LoVo (cell line): Measurements from ENCODE around the gene ACBD6.
A peak's percentile ranks its signal among the peaks of the same experiment; 100 is the strongest.
"Not testable (repeated sequence)": the region's sequence is repeated elsewhere in the genome, so short reads cannot be mapped to it uniquely, and the experiment has no call there.

ENCODE experiments used
- DNase-seq: peaks from one replicate; pipeline ENCODE4 v3.0.0-alpha.2; 2016; ENCODE audit warnings: low spot score

The ACBD6 gene, protein sequence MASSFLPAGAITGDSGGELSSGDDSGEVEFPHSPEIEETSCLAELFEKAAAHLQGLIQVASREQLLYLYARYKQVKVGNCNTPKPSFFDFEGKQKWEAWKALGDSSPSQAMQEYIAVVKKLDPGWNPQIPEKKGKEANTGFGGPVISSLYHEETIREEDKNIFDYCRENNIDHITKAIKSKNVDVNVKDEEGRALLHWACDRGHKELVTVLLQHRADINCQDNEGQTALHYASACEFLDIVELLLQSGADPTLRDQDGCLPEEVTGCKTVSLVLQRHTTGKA

DNA sequence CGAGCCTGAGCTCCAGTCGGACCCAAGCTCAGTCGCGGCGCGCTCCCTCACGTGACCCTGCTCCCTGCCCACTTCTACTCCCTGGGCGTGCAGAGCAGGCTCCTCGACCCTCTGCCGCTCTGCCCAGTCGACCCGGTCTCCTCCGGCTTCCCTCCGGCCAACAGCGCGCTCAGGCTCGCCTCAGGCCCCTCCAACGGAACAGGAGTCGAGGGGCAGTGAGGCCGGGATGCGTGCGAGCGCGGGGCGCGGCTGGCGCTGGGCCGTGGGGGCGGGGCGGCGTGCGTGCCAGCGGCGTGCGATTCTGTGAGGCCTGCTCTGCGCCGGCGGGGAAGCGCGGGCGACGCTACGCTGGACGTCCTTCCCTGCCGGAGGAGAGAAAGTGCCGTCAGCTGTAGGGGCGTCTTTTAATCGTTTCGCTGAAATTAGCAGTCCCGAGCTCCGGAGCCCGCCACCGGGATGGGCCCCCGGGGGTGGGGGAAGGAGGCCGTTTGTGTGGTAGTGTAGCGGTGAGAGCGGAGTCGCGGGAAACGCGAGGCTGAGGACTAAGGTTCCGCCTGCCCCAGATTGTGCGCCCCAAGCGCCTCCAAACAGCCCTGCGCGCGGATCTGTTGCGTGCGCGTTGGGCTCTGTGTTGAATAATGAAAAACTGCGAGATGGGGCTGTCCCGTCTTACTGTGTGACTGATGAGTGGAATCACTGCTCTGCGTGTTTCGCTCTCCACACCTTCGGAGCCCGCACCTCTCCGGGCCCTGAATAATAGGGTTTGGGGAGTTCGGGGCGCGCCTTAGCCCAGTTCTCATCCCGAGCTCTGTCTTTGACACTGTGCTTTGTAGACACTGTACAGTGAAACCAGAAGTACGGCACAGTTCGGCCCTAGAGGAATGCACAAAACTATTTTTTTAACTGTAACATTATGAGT is at the start of gene ACBD6:
Gene ACBD6 (minus strand): TSS at position 217 of the 919 bp plus-strand sequence. CDS start 311 bp downstream, outside the sequence.
- DNase-seq, result peak; percentile 84

DNA sequence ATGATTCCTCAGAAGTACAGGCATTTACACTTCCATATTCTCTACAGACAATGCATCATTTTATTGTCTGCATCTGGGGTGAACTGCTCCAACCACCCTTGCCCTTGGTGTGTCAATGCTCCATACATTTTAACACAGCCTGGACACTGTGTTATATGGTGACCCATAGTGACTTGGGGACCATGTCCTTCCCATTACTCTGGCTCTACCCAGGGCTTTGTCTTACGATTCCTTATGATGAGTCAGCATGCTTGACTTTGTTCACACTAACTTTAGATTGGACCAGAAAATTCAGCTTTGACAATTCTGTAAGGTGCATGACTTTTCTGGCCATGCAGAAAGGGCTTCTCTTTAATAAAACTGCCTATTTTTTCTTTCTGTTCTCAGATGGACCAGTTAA is 49.6 kb upstream of the ACBD6 start:
- no peak for DNase-seq

DNA sequence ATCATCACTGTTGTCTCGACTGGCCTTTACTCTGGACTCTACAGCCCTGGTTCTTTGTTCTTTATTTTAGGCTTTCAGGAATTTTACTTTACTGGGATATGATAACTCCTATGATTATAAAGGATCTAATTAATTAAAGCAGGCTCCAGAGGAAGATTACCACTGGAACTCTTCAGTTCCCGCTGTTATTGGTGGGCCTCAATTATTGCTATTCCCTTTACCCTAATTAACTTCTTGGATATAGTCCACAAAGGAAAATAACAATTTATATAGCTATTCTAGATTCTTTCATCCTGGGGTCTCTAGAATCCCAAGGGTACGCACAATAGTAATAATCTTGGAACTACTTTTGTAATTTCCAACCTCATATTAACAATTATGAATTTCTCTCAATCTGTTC is 47.9 kb upstream of the ACBD6 start:
- DNase-seq, result no peak

DNA sequence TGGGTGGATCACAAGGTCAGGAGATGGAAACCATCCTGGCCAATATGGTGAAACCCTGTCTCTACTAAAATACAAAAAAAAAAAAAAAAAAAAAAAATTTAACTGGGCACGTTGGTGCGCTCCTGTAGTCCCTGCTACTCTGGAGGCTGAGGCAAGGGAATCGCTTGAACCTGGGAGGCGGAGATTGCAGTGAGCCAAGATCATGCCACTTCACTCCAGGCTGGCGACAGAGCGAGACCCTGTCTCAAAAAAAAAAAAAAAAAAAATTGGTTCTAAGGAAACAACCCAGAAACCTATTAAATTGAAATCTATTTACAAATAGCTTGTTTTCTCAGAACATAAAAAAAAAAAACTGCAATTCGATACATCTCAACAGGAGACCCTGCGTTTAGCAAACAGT is 47.4 kb upstream of the ACBD6 start:
- DNase-seq, result not testable (repeated sequence)

DNA sequence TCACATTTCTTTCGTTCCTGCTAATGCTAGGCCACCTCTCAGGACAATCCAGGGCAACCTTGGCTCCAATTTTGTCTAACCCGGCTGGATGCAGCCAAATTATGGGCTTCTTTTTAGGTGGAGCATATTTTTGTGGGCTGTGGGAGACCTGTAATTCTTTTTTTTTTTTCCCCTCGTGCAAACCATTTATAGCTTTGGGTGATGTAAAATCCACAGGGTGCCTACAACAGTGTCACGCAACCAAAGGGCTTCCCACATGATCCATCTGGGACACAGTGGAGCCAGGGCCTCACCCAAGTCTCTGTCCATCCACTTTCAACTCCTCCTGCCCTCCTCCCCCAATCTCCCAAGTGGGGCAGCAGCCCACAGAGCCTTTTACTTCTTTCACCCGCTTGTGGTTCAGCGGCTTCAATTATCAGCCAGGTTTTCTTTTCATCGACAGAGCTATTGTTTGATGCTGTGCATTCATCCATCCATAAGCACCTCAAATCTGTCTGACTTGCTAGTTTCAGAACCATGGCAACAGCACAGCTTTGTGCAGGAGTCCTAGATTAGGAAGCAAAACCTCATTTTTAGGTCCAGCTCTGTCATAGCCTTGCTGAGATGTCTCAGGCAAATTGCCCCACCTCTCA is 46.4 kb upstream of the ACBD6 start:
- no peak for DNase-seq

DNA sequence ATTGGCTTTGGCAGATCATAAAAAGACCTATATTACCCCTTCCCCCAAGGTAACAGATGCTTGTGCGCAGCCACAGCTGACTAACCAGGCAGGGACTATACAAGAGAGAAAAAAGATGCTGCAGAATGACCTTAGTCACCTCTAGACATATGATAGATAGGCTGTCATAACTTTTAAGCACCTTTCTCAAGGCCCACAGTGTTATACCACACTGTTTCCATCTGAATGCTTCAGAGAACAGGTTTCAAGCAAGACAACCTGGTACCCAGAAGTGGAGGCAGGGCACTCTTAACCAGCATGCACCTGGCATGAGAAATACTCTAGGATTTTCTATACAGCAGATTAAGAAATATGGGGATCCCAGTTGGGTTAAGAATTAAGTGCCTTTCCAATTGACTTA is 43.6 kb upstream of the ACBD6 start:
- DNase-seq, result no peak

DNA sequence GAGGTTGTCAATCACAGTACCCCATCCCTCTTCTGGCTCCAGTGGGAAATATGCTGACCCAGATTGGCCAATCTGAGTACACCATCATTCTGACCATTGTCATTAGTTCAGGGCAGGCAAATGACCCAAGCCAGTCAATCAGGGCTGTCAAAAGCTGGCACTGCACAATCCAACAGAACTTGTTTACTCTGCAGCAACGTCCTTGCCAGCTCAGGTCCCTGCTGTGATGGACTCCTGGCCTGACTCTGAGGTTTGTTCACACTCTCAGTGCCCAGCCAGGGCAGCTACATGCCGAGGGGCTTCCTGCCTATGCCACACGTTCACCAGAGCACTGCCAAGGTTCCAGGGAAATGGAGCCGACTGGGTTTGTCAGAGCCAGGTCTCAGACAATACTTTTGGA is 41.7 kb upstream of the ACBD6 start:
- no peak for DNase-seq

DNA sequence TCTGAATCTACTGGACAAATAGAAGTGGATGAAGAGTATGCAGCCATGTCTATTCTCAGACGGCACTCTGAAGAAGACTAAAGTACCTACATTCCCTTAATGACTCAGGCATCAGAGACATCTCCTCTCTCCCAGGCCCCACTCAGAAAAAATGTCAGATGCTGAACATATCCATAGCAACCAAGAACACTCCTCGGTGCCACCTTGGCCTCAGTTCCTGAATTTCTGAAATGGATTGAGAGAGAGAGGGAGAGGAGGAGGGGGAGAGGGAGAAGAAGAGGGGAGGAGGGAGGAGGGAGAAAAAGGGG is 40.4 kb upstream of the ACBD6 start:
- no peak for DNase-seq

DNA sequence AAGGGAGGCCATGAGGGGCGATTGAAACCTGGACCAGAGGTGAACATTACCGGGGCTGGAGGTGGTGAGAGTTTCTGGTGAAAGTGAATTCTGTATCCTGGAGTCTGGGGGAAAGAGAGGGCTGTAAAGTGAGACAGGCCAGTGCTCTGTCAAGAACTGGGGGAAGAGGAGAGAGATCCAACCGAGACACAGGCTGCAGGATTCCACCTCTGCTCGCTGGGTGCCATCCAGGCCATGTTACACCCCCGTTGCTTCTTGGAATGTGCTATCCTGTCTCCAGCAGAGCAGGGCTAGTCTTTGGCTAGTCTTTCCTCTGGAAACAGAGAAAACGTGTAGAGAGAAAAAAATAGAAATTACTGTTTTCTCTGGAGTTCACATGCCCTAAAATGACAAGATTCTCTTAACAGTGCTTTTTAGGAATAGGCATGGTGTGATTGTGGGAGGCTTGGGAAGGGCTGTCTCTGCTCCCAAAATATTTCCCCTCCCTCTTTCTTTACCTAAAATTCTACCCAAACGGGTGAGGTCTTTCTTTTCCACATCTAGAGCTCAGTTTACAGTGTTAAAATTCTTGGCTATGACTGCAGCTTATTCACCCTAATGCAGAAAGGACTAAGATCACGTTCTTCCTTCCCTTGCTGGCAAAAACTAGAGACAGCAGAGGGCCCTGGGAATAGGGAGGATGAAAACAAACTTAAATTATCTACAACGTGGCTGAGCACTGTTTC is 39.9 kb upstream of the ACBD6 start:
- DNase-seq, result no peak

DNA sequence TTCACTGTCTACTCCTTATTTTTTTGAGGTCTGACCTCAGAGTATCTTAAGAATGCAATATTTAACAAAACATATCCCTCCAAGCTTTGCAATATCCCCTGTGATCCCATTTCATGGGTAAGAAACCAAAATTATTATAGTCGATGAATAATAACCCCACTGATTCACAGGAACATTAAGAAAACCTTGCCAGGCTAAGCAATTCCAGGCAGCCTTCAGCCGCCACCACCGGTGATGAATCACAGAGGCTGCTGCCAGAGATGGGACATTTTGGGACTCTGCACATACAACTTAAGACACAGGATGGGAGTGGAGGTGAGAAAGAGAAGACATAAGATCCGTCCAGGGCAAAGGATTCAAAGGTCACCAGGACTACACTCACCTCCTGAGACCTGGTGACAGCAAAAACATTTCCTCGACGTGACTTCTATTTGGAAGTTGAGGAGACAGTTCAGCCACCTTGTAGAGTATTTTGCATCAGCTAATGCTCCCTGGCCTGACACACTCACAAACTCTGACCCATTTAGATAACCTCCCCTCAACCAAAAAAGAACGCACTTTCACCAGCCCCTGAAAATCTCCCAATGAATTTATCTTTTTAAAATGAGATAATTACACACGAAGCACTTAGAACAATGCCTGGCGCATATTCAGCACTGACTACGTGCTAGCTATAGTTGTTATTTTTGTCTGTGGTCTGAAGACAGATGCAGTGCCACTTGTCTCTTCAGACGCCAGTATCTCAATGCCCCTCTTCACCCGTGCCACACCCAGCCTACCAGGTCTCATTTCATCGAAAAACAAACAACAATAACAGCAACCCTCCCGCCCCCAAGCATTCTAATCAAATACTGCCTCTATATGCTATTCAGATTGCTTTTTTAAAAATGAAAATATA is 38.6 kb upstream of the ACBD6 start:
- no peak for DNase-seq

DNA sequence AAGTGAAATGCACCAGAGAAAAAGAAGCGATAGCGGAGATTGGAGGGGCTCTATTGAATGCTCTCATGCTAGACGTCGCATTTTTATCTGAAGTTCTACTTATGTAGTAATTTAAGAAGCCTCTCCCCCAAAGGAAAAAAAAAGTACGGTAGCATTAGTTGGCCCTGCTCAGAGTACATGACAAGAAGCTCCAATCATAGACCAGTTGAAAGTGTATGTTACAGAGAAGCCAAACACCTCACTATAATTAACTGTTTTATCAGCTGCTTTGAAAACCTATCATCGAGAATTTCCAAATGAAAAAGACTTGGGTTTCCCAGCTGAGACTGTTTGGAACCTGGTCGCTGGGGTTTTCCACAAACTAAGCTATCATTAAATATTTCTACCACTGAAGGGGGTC is 36.8 kb upstream of the ACBD6 start:
- no peak for DNase-seq

DNA sequence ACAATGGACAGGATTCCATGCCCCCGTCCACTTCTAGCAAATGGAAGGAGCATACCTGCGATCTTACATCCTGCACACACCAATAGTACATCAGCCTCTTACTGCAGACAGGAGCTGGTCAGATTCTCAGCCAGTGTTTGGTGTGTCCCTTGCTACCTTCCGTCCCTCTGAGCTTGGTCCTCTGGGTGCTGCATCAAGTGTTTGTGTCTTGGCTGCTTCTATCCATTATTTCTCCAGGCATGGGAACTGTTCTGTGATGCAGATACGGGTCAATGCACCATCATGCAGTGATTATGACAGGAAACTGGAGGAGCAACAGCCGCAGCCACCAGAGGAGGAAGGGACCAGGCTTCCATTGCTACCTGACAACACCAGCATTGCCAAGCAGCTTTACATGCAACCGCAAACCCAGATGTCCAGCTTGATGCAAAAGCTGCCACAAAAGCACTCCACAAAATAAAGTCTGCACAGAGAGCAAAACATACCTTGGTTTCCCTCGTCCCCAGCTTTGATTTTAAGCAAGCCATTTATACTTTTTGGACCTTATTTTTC is 34.5 kb upstream of the ACBD6 start:
- DNase-seq, result no peak

DNA sequence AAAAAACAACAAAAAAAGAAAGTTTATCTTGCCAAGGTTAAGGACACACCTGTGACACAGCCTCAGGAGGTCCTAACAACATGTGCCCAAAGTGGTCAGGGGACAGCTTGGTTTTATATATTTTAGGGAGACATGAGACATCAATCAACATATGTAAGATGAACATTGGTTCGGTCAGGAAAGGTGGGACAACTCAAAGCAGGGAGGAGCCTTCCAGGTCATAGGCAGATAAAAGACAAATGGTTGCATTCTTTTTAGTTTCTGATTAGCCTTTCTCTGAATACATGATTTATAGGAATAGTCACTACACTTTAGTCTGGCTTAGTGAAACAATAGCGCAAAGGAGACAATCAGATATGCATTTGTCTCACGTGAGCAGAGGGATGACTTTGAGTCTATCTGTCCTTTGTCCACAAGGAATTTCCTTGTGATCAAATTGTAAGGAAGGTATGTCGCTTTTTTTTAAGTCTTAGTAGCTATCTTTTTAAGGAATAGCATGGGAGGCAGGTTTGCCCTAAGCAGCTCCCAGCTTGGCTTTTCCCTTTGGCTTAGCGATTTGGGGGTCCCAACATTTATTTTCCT is 33.1 kb upstream of the ACBD6 start:
- DNase-seq, result no peak

DNA sequence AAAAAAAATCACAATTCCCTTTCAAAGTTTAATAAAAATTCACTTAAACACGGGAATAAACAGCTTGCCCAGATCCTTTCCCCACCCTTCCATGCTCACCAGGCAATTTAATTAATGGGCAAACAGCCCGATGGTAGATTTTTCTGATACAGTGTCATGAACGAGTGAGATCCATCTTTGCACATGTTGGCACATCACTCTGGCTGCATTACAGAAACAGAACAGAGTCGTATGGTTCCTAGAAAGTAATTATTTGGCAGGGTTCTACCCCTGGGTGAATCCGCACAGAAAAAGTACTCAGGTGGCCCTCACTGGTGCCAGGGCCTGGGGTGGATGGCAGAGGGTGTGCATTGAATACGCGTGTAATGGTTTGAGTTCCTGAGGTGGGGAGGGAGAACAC is 31.8 kb upstream of the ACBD6 start:
- no peak for DNase-seq

DNA sequence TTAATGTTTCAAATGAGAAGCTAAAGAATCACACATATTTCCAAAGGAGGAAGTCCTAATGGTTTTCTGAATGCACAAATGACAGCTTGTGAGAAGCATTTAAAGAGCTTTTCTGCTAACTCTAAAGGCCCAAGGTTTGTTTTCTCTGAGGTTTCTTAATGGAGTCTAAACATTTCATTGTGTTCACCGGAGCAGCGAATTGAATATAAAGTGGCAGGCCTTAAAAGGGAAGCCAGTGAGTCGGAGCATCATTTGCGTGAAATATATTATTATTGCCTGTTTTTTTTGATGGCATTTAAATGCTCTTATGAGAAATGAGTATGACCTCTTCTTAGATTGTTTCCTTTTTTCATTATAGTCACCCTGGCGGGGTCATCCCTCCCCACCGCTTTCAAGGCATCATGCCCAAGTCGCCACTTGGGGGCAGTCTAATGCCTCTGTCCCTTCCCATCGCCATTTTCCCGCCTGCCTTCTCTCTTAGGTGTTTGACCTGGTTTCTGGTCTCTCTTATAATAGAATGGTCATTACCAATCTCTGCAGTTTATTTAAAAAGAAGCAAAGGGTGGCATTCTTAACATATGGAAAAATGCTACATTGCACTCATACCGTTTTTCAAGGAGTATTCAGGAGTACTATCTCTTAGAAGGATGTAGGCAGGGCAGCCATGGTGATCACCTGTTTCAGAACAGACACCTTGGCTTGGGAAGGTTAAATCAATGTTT is 31.1 kb upstream of the ACBD6 start:
- peak; percentile 29 for DNase-seq

DNA sequence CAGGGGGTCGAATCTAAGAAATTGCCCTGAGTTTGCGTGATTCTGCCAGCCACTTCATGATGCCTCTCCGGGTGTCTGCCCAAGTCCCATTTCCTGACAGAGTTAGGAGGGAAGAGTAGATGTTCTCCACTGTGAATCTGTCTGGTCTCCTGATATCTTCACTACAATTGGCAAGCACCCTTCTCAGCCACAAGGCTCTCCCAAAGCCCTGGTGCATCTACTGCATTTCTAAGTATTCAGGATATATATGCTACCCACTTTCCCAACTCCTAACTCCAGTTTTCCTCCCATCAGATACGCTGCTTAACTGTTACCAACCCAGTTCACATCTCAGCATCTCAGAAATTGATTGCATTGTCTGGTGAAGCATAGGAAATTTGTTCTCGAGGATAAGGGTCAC is 30.5 kb upstream of the ACBD6 start:
- DNase-seq, result no peak

DNA sequence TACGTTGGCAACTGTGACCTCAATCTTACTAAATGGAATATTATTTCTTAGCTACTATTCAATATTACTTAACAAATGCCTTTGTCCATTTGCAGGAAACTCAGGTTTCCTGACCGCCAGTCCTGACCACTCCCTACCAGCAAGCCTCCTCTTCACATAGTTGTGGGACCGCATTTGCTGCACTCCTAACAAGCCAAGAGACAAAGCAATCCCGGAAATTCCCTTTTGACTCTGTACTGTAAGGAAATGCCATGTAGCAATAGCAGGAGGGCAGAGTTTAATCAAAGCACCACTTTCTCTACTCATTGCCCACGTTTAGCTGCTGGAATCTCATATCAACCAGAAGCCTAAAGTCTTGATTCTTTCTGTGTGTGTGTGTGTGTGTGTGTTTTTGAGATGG is 28.1 kb upstream of the ACBD6 start:
- peak; percentile 28 for DNase-seq

DNA sequence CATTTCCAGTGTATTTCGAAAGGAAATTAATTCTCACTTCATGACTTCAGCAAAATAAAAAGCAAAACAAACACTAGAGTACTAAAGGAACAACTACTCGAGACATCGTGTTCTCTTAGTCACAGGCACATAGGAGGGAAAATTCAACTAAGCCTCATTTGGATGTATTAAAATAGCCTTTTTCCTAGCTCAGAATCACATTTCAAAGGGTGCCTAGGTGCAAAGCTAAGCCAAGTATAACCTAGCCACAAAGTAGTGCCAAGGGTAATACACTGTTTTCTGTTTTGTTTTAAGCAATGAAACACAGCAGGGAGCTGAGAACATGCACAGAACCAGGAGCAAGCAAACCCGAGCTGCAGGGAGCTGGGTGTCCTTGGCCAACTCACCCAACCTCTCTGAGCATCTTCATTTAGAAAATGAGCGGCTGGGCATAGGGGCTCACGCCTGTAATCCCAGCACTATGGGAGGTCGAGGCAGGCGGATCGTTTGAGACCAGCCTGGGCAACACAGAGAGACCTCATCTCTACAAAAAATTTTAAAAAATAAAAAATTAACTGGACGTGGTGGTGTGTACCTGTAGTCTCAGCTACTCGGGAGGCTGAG is 26.6 kb upstream of the ACBD6 start:
- no peak for DNase-seq

DNA sequence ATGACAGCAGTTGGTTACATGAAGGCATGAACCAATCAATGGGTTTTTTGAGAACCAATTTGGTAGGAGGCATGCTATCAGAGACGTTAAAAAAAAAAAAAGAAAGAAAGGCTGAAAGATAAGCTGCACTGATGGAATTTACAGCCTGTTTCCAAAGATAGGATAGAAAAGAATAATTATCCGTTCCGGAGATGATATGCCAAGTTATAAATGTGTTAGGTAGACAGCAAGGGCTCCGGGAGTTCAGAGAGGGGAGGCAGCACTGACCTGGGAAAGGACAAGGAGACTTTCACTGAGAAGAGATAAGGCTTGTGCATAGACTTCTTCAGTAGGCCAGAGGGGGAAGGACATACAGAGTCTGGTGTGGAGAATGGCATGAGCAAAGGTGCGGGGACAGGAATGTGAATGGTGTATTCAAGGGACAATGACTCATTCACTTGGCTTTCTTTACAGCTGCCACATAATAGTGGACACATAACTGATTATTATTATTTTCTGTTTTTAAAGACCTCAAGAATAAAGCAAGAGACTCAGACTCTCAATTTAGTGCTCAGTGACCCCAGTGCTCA is 24.8 kb upstream of the ACBD6 start:
- DNase-seq, result peak; percentile 40
